Trophoblast cell (in vitro differentiated cells and primary cell): Measurements from ENCODE around the gene LRFN4.
A peak's percentile ranks its signal among the peaks of the same experiment; 100 is the strongest.

Experiments
- DNase-seq, 2 donors: peaks; one replicate each; pipeline ENCODE4 v3.0.0-alpha.2; 2016
- H2AFZ ChIP-seq: 2 replicates; pipeline ENCODE4 v1.6.1; 2013; ENCODE audit warnings: low read length, moderate library complexity, mild to moderate bottlenecking; ENCODE audit not compliant: insufficient read depth, poor library complexity
- H2AK5ac ChIP-seq: 2 replicates; pipeline ENCODE4 v1.6.1; 2013; ENCODE audit warnings: mild to moderate bottlenecking, low read length
- H2BK120ac ChIP-seq: 2 replicates; pipeline ENCODE4 v1.6.1; 2013; ENCODE audit warnings: low read length, mild to moderate bottlenecking, moderate library complexity; ENCODE audit not compliant: insufficient read depth, poor library complexity
- H2BK12ac ChIP-seq: 2 replicates; pipeline ENCODE4 v1.6.1; 2013; ENCODE audit warnings: mild to moderate bottlenecking, low read length, moderate library complexity
- H2BK5ac ChIP-seq: 2 replicates; pipeline ENCODE4 v1.6.1; 2013; ENCODE audit warnings: low read length, low read depth, moderate library complexity, mild to moderate bottlenecking; ENCODE audit not compliant: poor library complexity
- H3K14ac ChIP-seq: 2 replicates; pipeline ENCODE4 v1.6.1; 2013; ENCODE audit warnings: mild to moderate bottlenecking, low read length
- H3K18ac ChIP-seq: 2 replicates; pipeline ENCODE4 v1.6.1; 2013; ENCODE audit warnings: mild to moderate bottlenecking, low read length
- H3K23ac ChIP-seq: 2 replicates; pipeline ENCODE4 v1.6.1; 2013; ENCODE audit warnings: low read length
- H3K27ac ChIP-seq: 2 replicates; pipeline ENCODE4 v1.5.1; 2013; ENCODE audit warnings: low read depth, mild to moderate bottlenecking, inconsistent platforms, low read length, moderate library complexity
- H3K27me3 ChIP-seq: 2 replicates; pipeline ENCODE4 v1.6.1; 2013; ENCODE audit warnings: inconsistent platforms, mild to moderate bottlenecking, low read length, moderate library complexity; ENCODE audit not compliant: insufficient read depth
- H3K36me3 ChIP-seq, 2 experiments: 1 replicate in 1 of 2; 2 replicates in 1 of 2; pipeline ENCODE4 v1.6.1; 2013; ENCODE audit warnings: low read length in 2 of 2, mild to moderate bottlenecking in 2 of 2, moderate library complexity in 1 of 2; ENCODE audit not compliant: insufficient read depth in 2 of 2, control insufficient read depth in 1 of 2
- H3K4ac ChIP-seq: 2 replicates; pipeline ENCODE4 v1.6.1; 2013; ENCODE audit warnings: low read depth, mild to moderate bottlenecking, low read length, moderate library complexity
- H3K4me1 ChIP-seq, 2 experiments: 1 replicate in 1 of 2; 2 replicates in 1 of 2; pipeline ENCODE4 v1.6.1; 2013; ENCODE audit warnings: low read length in 2 of 2, mild to moderate bottlenecking in 2 of 2, moderate library complexity in 1 of 2; ENCODE audit not compliant: insufficient read depth in 2 of 2, control insufficient read depth in 1 of 2
- H3K4me2 ChIP-seq: 2 replicates; pipeline ENCODE4 v1.6.1; 2013; ENCODE audit warnings: inconsistent platforms, mild to moderate bottlenecking, low read length, moderate library complexity
- H3K4me3 ChIP-seq: 2 replicates; pipeline ENCODE4 v1.5.1; 2013; ENCODE audit warnings: mild to moderate bottlenecking, low read depth, low read length, inconsistent platforms
- H3K79me1 ChIP-seq: one replicate; pipeline ENCODE4 v1.6.1; 2013; ENCODE audit warnings: low read length
- H3K79me2 ChIP-seq: 2 replicates; pipeline ENCODE4 v1.6.1; 2013; ENCODE audit warnings: low read length, mild to moderate bottlenecking; ENCODE audit not compliant: control insufficient read depth, insufficient read depth, poor library complexity
- H3K9ac ChIP-seq: 2 replicates; pipeline ENCODE4 v1.6.1; 2013; ENCODE audit warnings: mild to moderate bottlenecking, low read length
- H3K9me3 ChIP-seq: 2 replicates; pipeline ENCODE4 v1.6.1; 2013; ENCODE audit warnings: low read depth, mild to moderate bottlenecking, control low read depth, inconsistent platforms, low read length; ENCODE audit not compliant: insufficient read depth
- H4K12ac ChIP-seq: 2 replicates; pipeline ENCODE4 v1.6.1; 2013; ENCODE audit warnings: low read depth, mild to moderate bottlenecking, low read length, moderate library complexity
- H4K8ac ChIP-seq: 2 replicates; pipeline ENCODE4 v1.6.1; 2013; ENCODE audit warnings: low read depth, mild to moderate bottlenecking, low read length, moderate library complexity
- H4K91ac ChIP-seq: one replicate; pipeline ENCODE4 v1.6.1; 2013; ENCODE audit warnings: low read depth, mild to moderate bottlenecking, low read length, moderate library complexity
- WGBS: extraction: QIAGEN DNeasy Blood & Tissue Kit; methylation state at CpG from one replicate; pipeline ENCODE4 v1.1.7; 2013; ENCODE audit warnings: missing lambda C conversion rate; ENCODE audit not compliant: insufficient read length, insufficient coverage; ENCODE audit errors: extremely low coverage; 5-methylcytosine and 5-hydroxymethylcytosine counted together

The LRFN4 gene

DNA sequence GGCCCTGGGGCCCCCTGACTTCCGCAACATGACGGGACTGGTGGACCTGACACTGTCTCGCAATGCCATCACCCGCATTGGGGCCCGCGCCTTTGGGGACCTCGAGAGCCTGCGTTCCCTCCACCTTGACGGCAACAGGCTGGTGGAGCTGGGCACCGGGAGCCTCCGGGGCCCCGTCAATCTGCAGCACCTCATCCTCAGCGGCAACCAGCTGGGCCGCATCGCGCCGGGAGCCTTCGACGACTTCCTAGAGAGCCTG, 992 bp downstream of the LRFN4 start:
- no CpG with 5 or more reads among the region's 19 CpGs for WGBS

DNA sequence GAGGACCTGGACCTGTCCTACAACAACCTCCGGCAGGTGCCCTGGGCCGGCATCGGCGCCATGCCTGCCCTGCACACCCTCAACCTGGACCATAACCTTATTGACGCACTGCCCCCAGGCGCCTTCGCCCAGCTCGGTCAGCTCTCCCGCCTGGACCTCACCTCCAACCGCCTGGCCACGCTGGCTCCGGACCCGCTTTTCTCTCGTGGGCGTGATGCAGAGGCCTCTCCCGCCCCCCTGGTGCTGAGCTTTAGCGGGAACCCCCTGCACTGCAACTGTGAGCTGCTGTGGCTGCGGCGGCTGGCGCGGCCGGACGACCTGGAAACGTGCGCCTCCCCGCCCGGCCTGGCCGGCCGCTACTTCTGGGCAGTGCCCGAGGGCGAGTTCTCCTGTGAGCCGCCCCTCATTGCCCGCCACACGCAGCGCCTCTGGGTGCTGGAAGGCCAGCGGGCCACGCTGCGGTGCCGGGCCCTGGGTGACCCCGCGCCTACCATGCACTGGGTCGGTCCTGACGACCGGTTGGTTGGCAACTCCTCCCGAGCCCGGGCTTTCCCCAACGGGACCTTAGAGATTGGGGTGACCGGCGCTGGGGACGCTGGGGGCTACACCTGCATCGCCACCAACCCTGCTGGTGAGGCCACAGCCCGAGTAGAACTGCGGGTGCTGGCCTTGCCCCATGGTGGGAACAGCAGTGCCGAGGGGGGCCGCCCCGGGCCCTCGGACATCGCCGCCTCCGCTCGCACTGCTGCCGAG, 1.5 kb downstream of the LRFN4 start:
- peak in 1 of 2 donors; percentile 53 for DNase-seq

More for the DNA sequence above, 992 bp downstream of the LRFN4 start:
- H3K27ac ChIP-seq: no peak overlapping the region
- no peak overlapping the region for H3K14ac ChIP-seq
- H3K4ac ChIP-seq: no peak overlapping the region
- peaks cover 4% of the 10 kb centered on the region for H3K79me2 ChIP-seq
- H3K9me3 ChIP-seq: no peaks in the 10 kb centered on the region
- H2AK5ac ChIP-seq: peak overlapping the region; percentile 26
- H4K91ac ChIP-seq: no peak overlapping the region
- H3K79me1 ChIP-seq: peaks cover 6% of the 10 kb centered on the region
- DNase-seq: no peak
- no peak overlapping the region for H3K9ac ChIP-seq
- no peak overlapping the region for H3K18ac ChIP-seq
- H3K36me3 ChIP-seq: peaks cover 2 to 12% of the 10 kb centered on the region in 2 experiments
- no peak overlapping the region for H4K12ac ChIP-seq
- no peak overlapping the region for H2AFZ ChIP-seq
- H3K4me2 ChIP-seq: no peak overlapping the region
- H3K4me3 ChIP-seq: no peak overlapping the region
- no peak overlapping the region for H2BK5ac ChIP-seq
- no peak overlapping the region for H4K8ac ChIP-seq
- no peak overlapping the region for H2BK120ac ChIP-seq
- peaks cover 4 to 8% of the 10 kb centered on the region in 2 experiments for H3K4me1 ChIP-seq
- no peak overlapping the region for H2BK12ac ChIP-seq
- no peaks in the 10 kb centered on the region for H3K27me3 ChIP-seq
- no peak overlapping the region for H3K23ac ChIP-seq

DNA sequence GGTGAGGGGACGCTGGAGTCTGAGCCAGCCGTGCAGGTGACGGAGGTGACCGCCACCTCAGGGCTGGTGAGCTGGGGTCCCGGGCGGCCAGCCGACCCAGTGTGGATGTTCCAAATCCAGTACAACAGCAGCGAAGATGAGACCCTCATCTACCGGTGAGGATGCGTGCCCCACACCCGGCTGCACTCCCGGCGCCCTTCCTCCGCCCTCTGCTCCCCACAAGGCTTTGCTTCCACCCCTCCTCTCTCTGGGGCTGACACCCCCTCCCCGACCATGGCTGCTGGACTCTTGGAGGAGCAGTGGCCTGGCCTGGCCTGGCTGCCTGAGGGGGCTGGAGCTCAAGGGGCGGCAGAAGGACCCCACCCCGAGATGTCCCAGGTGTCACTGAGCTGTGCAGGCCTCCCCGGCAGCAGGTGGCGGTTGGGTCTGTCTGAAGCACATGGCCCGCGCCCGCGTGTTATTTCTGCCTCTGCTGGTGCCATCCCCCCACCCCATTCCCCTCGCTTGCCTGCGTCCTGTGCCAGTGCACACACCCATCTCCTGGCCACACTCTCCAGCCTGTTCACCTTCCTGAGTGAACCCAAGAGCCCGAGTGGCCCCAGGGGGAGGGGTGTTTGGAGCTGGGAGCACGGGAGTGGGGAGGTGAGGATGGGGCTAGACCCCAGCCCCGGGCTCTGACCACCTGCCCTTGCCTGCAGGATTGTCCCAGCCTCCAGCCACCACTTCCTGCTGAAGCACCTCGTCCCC, 2.2 kb downstream of the LRFN4 start:
- WGBS: no CpG with 5 or more reads among the region's 29 CpGs

More for the DNA sequence above, 1.5 kb downstream of the LRFN4 start:
- Histone ChIP-seq H3K79me2 (peaks cover 4% of the 10 kb centered on the region), H3K14ac (no peak overlapping the region), H2AK5ac (no peak overlapping the region), H3K18ac (no peak overlapping the region), H3K27ac (no peak overlapping the region), H2BK120ac (no peak overlapping the region), H3K4me3 (no peak overlapping the region), H2BK5ac (no peak overlapping the region), H4K12ac (no peak overlapping the region), H3K27me3 (no peaks in the 10 kb centered on the region), H4K8ac (no peak overlapping the region), H2BK12ac (no peak overlapping the region), H3K9me3 (no peaks in the 10 kb centered on the region), H3K79me1 (peaks cover 6% of the 10 kb centered on the region), H3K23ac (no peak overlapping the region), H2AFZ (no peak overlapping the region), H3K4ac (no peak overlapping the region), H4K91ac (no peak overlapping the region), H3K9ac (no peak overlapping the region), H3K4me2 (no peak overlapping the region), H3K36me3 (peaks cover 2 to 12% of the 10 kb centered on the region in 2 experiments), H3K4me1 (peaks cover 4 to 8% of the 10 kb centered on the region in 2 experiments)
- WGBS: no CpG with 5 or more reads among the region's 62 CpGs

DNA sequence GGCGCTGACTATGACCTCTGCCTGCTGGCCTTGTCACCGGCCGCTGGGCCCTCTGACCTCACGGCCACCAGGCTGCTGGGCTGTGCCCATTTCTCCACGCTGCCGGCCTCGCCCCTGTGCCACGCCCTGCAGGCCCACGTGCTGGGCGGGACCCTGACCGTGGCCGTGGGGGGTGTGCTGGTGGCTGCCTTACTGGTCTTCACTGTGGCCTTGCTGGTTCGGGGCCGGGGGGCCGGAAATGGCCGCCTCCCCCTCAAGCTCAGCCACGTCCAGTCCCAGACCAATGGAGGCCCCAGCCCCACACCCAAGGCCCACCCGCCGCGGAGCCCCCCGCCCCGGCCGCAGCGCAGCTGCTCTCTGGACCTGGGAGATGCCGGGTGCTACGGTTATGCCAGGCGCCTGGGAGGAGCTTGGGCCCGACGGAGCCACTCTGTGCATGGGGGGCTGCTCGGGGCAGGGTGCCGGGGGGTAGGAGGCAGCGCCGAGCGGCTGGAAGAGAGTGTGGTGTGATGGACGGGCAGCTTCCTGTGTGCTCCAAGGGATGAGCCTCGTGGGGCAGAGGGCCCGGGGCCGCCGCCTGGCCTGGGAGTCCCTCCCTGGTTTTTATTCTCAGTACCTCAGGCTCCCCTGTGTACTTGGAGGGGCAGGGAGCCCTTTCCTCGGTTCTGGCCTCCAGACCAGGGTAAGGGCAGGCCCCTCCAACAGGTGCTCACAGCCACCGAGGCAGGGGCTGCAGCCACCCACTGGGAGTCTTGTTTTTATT, 3.0 kb downstream of the LRFN4 start:
- no peak for DNase-seq
- H2BK120ac ChIP-seq: no peak overlapping the region
- no peak overlapping the region for H3K18ac ChIP-seq
- H2AFZ ChIP-seq: no peak overlapping the region
- H3K27ac ChIP-seq: no peak overlapping the region
- no peak overlapping the region for H4K91ac ChIP-seq
- WGBS: no CpG with 5 or more reads among the region's 41 CpGs
- H3K14ac ChIP-seq: no peak overlapping the region
- H3K4me3 ChIP-seq: no peak overlapping the region
- no peak overlapping the region for H3K4me2 ChIP-seq
- peaks cover 4% of the 10 kb centered on the region for H3K79me2 ChIP-seq
- H3K9ac ChIP-seq: no peak overlapping the region
- no peak overlapping the region for H4K8ac ChIP-seq
- H2BK5ac ChIP-seq: no peak overlapping the region
- no peak overlapping the region for H2BK12ac ChIP-seq
- H3K4ac ChIP-seq: no peak overlapping the region
- no peak overlapping the region for H3K23ac ChIP-seq
- no peaks in the 10 kb centered on the region for H3K9me3 ChIP-seq
- peaks cover 6% of the 10 kb centered on the region for H3K79me1 ChIP-seq
- no peaks in the 10 kb centered on the region for H3K27me3 ChIP-seq
- H3K36me3 ChIP-seq: peaks cover 2 to 12% of the 10 kb centered on the region in 2 experiments
- H4K12ac ChIP-seq: no peak overlapping the region
- H2AK5ac ChIP-seq: no peak overlapping the region
- H3K4me1 ChIP-seq: peaks cover 4 to 8% of the 10 kb centered on the region in 2 experiments

More for the DNA sequence above, 2.2 kb downstream of the LRFN4 start:
- Histone ChIP-seq H4K8ac (no peak overlapping the region), H3K4ac (no peak overlapping the region), H3K4me2 (no peak overlapping the region), H3K9me3 (no peaks in the 10 kb centered on the region), H3K9ac (no peak overlapping the region), H2AK5ac (no peak overlapping the region), H4K12ac (no peak overlapping the region), H3K79me1 (peaks cover 6% of the 10 kb centered on the region), H2AFZ (no peak overlapping the region), H3K79me2 (peaks cover 4% of the 10 kb centered on the region), H3K4me3 (no peak overlapping the region), H3K4me1 (peaks cover 4 to 8% of the 10 kb centered on the region in 2 experiments), H2BK12ac (no peak overlapping the region), H3K14ac (no peak overlapping the region), H3K27me3 (no peaks in the 10 kb centered on the region), H3K27ac (no peak overlapping the region), H2BK120ac (no peak overlapping the region), H2BK5ac (no peak overlapping the region), H3K36me3 (peaks cover 2 to 12% of the 10 kb centered on the region in 2 experiments), H3K18ac (no peak overlapping the region), H4K91ac (no peak overlapping the region), H3K23ac (no peak overlapping the region)
- no peak for DNase-seq
